C1 segment of cervical spinal cord (tissue), 14 donors: ENCODE measurements around the gene BTBD9.

ENCODE experiments used
- DNase-seq, 14 donors: peaks; one replicate each; lab custom pipeline; 2025; lab: John Stamatoyannopoulos, UW

The BTBD9 gene

DNA sequence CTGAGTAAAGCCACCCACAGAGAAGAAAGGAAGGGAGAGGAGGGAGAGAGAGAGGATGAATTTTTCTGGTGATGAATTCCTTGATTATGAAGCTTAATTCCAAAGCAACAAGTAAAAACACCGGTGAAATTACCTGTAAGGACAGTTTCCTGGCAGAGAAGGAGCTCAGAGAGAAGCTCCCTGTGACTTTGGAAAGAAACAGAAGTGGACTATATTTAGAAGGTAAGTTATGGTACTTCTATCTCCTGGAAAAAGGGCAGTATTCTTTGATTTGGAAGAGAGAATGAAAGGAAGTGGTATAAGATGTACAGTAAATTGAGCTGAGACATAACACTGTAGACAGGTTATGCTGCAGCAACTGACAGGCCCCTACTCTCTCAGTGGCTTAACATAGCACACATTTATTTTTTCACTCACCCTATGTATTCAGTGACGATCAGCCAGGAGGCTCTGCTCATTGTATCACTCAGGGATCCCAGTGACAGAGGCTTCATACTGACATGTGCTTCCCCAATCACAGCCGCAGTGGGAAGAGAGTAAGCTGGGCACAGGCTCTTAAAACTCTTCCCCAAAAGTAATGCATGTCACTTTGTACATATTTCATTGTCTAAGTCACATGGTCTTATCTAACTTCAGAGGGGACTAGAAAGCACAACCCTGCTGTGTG lies 349.5 kb downstream of the BTBD9 start:
- no peak for DNase-seq

DNA sequence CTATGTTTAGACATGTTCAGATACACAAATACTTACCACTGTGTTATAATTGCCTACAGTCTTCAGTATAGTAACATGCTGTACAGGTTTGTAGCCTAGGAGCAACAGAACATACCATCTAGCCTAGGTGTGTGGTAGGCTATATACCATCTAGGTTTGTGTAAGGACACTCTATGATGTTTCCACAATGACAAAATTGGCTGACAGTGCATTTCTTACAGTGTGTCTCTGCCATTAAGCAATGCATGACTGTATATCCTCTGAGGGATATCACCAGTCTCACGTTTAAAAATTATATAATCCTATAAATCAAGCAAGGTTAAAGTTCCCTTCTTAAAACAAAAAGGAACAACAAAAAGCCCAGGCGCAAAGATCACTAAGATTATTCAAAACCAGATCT lies 352.2 kb downstream of the BTBD9 start:
- no peak for DNase-seq

DNA sequence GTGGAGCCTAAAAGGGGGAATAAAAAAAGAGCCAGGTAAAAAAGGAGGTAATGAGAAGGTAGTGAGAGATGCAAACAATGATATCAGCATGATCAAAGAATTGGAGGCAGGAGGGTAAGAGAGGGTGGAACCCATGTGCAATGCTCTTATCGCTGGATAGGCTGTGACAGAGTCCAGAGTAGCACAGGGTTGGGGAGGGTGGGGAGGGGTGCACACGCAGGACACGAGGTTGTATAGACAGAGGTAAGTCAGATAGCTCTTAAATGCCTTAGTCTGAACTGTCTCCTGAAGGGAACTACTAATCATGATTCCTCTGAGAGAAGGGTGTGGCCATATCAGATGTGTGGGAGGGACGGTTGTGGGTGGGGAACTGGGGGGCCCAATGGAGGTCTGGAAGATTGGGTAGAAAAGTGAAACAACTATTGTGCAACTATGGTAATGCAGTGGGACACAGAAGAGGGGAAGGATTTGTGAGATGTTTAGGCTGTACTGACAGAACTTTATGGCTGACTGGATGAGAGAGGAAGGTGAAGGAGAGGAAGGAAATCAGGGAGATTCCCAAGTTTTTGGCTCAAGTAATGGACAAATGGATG lies 354.8 kb downstream of the BTBD9 start:
- DNase-seq, result no peak

DNA sequence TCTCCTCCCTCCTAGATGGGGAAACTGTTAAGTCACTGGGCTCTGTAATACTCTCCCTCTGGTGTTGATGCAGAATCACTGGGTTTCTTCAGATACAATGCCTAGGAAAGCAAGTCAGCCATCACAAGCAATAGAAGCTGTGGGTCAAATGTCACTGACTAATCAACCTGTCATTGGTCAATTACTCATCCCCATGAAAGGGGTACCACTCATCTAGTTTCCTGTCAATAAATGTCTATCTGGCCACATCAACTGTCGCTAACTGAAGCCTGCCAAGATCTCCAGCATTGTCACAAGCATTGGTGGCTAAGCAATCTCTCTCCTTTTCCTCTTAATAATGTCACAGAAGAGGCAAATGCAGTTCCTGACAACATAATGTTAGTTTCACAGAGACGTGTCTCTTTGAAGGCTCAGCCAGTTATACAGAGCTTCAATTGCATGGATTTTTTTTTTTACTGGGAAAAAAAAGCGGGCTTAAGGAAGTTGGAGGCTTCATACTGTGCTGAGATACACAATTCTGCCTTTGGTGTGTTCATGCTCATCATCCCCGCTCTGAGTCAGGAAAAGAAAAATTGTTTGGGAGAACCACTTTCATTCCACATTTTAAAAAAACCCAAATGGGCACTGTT lies 355.9 kb downstream of the BTBD9 start:
- no peak for DNase-seq

DNA sequence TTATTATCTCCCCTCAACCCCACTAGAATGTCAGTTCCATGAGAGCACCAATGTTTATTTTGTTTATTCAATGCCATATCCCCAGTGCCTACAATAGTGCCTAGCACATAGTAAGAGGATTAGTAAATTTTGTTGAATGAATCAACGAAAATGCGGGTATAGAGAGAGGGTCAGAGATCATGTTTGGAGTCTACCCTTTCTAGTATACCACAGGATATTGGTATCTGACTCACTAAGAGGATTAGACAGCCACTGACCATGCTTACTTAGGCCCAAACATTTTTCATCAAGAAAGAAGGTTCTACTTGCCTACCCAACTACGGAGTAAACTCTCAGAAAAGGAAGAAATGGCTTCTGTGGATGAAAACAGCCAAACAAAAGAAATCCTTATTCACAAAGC lies 356.8 kb downstream of the BTBD9 start:
- no peak for DNase-seq

DNA sequence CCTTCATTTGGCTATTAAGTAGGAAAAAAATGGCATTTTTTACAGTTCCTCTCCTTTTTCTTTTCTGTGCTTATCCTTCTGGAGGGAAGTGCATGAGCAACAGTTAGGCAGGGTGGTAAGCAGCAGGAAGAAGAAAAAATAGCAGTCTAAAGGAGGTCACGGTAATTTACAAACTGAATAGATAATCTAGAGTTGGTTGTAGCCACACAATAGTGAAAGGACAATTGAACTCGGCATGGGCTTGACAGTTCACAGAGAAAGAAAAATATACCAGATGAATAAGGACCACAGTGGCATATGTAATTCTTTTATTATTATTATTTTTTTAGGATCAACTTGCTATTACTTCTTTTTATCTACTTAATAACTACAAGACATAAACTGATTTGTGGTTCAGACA lies 358.6 kb downstream of the BTBD9 start:
- DNase-seq, result no peak

DNA sequence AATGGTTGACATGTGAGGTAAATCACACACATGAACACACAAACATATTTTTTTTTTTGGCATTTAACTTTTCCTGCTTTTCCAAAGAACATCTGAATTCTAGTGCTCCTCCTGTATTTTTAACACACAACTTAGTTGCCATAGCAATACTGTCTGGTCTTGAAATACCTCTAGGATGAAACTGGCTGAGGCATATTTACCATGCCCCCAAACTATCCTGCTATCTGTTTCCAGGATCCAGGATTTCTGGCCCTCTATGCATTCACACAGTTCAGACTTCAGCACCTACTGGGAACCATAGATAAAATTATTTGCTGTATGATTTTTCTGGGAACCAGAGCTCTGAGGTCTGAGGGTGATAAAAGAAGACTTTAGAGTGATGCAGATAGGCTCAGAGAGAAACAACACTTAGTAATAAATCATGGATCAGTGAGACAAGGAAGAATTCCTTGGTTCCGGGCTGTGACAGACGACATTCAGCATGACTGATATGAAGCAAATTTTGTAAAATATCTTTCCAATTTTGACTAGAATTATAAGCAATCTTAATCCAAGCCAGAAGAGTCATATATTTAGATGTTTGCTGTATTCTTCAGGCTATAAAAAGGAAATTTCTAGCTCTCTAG lies 359.7 kb downstream of the BTBD9 start:
- DNase-seq, result no peak

DNA sequence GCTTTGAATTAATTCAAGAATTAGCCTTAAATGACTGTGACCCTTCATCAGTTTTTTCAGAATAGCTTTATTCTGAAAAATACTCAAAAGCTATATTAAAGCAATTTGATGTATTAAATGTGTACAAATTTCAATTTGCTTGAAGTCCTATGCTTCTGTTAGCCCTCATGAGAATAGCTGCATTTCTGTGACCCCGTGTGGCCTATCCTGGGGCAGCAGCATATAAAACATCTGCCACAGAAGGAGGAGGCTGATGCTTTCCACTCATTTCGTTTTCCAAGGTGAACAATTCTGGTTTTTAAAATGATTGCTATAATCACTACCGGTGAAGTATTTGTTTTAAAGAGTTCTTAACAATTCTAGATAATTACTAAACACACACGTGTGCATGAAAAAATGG lies 360.3 kb downstream of the BTBD9 start:
- DNase-seq, result no peak

DNA sequence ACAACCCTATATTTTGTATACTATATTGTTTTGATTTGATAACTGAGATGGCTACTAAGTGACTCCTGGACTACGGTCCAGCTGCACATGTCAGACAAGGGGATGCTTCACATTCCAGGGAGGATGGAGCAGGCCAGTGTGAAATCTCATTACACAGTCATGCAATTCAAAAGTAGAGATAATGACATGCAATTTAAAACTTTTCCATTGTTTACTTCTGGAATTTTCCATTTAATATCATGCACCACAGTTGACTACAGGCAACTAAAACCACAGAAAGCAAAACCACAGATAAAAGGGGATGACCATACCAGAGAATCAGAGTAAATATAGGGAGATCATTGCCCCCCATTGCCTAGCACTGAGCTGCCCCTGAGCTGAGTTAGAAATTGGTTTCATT lies 366.4 kb downstream of the BTBD9 start:
- no peak for DNase-seq

DNA sequence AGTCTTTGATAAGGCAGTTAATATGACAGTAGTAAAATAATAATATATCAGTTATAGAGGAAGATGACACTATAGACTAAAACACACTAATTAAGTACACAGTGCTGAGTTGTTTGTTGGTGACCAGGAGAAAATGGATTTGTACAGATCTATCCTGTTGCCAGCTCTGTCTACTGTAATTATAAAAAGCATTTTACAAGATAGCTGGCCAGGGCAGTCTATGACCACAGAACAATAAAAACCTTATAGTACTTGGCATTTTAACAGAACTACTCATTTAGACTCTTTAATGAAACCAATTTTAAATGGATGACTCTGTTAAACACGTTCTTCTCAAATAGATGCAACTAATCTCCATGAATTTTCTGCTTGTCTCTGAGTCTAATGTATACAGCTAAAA lies 367.5 kb downstream of the BTBD9 start:
- no peak for DNase-seq

DNA sequence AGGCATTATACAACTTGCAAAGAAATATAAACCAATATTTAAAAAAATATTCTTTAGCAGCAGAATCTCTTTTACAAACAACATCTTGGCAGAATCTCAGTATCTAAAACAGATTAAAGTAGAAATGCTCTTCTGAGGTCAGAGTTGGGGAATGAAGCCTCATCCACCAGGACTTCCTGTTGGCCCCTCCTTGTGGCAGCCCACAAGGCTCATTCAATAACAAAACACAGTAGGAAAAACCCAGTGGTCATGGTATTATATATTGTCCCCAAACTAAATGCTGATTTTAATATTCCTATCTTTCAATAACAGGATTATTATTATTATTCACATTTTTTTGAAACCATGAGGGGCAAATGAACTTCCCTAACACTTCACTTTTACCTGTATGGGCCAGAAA lies 368.6 kb downstream of the BTBD9 start:
- DNase-seq, result no peak

DNA sequence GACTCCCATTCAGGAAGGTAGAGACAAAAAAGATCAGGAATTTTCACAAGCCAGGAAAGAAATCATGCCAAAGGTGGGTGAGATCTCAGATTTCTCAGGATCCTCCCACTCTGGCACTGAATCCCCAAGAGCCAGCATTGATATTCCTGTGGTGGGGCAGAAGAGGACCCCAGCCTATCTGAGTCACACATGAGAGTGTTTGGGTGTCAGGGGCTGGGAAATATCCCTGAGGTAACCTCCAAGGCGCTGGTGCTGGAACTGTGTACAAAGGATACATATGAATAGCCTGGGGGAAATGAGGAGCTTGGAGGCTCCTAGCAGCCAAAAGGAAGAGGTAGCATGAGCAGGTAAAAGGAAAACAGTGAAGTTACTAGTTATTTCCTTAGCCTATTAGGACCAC lies 369.4 kb downstream of the BTBD9 start:
- DNase-seq, result no peak

DNA sequence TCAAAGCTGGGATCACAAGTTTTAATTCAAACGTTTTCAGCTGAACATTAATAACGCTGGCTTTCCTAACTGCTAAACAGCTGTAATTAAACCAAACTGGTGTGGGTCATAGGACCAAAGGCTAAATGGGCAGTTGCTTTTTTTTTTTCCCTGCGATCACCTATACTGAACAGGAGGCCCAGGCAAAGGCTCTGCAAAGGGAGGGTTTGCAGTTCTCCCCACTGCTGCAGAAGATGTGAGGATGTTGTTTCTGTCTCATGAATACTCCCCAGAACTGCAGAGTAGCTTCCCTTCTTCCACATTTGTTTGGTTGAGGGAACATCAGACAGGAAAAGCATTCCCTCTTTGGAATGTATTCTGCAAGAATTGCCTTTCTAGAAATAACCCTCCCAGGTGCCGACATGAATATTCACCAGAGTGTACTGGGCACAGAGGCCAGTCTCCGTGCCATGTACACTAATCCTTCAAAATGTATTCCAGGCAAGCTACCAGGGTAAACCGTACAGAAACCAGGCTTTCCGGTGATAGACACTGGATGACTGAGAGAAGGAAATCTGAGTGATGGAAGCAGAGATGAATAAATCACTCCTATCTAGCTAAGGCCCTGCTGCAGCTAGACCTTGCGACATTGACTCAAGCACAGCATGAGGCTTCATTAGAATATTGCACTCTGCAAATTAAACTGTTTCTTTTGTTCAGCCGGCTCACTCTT lies 370.1 kb downstream of the BTBD9 start:
- DNase-seq, result no peak

DNA sequence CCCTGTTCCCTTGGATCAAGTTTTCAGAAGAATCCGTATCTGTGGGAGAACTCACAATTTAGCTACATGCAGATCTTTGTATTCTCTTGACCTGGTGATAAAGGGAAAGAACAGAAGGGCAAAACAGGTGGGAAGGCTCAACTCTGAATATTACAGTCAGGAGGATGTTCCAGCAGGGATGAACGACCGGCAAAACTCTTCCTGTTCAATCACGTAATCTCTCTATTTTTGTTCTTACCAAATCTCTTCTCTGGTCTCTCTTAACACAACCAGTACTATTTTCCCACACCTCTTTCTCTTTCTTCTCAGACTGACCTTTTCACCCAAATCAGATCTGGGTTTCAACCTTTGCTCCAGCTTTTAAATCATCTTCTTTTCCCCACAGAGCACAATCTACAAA lies 371.4 kb downstream of the BTBD9 start:
- no peak for DNase-seq

DNA sequence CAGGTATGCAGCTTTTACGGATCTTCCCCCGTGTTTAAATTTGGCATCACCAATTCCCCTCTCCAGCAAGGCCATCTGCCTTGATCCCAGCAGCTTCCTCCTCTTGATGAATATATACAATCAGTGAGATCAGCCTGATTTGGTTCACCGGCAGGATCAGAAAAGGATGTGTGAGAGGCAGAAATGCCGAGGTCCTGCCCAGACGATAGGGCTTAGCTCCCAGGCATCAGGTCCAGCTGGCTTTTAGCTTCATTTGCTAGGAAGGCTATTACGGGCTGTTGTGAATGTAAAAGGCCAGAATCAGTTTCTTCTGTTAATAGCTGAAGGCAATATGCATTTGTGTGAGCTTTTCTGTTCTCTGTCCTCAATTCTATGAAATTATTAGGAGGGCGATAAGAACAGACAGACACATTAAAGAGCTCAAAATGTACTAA lies 372.8 kb downstream of the BTBD9 start:
- no peak for DNase-seq

DNA sequence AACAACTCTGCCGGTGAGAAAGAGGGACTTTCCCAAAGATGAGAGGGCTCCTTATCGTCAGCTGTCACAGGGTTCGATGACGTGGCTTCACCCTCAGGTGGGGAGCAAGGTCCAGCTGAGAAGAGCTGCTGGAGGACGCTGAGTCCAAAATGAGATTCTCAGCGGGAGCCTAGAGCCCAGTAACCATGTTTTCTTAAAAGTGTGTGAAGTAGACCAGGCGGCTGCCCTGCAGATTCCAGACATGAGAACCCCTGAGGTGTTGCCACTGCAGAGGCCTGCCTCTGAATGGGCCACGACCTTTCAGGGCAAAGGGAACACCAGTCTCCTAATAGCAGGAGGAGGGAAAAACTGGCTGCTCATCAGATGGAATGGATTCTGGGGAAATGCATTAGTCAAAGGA lies 375.1 kb downstream of the BTBD9 start:
- no peak for DNase-seq

DNA sequence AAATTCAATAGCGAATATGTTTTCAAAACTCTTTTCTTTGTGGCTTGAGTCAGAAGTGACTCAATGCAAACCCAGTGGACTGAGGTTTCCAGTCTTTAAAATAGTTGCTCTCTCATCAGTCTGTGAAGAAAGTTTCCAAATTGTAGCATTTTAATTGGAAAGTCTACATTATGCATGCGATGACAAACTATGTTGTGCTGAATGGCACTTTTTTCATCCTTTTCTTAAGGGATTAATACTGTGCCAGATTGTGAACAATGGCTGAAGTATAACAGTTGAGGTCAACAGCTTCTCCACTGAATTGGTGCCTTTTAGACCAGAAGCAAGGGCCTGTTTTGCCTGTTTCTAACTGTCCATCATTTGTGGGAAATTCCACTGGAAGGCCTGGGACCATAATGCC lies 377.1 kb downstream of the BTBD9 start:
- DNase-seq, result no peak

DNA sequence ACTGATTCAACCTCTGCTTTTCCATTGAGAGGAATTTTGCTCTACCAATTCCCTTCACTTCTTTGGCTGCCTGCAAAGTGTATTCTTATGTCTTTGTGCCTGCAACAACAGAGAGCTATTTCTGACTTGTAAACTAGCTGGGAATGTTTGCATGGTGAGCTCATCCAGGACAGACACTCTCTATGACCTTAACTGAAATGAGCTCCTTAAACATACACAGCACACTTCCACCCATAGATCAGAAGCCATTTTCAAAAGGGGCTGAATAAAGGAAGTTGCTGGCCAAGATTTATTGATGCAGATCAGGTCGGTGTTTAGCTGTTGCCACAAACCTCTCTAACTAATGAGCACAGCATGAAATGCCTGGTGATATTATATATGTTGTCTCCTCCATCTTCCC lies 377.7 kb downstream of the BTBD9 start:
- no peak for DNase-seq

DNA sequence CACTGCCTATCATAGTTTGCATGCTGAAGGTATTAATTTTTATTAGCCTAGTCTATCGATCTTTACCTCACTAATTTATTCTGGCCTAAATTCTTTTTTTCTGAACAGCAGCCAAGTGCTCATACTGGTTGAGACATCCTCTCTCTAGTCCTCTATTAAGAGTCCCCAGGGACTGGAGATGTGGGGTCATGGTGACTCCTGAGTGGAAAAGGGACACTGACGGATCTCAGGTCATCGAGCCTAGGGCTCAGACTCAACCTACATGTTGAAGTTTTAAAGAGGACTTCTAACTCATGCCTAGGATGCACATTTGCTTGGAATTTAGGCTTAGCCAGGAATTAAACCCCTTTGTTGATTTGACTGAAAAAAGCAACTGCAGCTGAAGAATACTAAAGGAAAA lies 378.1 kb downstream of the BTBD9 start:
- no peak for DNase-seq

DNA sequence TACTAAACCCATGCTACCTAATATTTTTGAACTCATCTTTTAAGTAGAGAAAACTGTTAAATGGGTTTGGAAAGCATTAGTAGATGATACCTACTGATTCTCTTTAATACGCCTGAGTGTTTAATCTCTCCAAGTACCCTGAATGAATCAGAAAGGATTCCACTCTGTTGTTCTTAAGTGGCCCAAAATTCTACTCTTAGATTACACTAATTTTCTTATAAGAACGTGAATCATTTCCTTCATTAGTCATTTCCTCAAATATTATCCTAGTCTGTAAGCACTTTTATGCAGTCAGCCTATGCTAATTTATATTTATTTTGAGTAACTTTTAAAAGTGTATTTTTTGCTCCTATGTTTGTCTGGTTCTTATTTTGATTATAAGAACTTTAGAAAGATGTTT lies 380.0 kb downstream of the BTBD9 start:
- DNase-seq, result no peak

DNA sequence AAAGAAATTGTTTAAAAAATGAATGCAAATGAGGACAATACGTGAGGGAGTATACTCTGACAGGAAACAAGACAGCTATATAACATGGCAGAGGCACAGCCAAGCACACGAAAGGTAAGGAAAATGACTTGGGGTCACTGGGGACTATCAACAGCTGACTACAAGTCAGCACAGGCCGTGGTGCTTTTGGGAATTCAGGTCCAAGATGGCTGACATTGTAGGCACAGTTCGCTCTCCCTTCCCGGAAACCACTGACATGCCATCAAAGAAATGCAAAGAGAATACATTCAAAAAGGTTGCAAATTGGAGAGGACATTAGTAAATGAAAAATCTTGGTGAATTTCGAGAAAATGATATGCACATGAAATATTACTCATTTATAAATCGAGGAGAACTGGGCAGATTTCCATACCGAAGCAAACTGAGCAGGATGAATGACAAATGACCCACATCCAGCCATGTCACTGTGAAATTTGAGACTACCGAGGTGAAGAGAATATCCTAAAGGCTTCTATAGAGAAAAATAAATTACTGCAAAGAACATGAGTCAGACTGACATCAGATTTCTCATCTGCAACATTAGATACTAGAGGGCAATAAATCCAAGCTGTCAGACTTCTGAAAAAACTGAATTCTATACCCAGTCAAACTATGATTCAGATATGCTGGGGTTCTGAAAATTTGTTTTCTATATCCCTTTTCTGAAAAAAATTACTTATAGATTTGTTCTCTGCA lies 391.1 kb downstream of the BTBD9 start:
- DNase-seq, result no peak

DNA sequence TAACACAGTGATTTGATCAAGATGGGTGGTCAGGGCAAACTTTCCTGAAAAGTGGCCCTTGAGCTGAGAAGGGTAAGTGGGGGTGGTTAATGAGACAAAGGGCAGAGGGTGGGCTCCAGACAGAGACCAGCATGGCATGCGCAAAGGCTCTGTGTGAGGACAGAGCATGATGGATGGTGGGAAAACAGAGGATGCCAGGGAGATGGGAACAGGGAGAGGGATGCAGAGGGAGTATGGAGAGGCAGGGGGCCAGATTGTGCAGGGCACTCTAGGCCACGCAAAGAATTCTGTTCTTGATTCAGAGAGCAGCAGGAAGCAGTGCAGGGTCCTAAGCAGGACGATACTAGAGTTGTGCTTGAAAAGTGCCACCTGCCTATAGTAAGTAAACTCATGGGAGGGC lies 394.4 kb downstream of the BTBD9 start:
- DNase-seq, result no peak
